Vagina (tissue), 2 donors: ENCODE data around the gene ARHGEF16.

ENCODE experiments used
- CTCF ChIP-seq, 3 experiments: fragments of 450-650 bp in 2 of 3; fragments of 200-600 bp in 1 of 3; sonication (generic) in 1 of 3; IDR thresholded peaks; one replicate each; pipeline ENCODE4 v1.5.1; 2017 to 2019; ENCODE audit warnings: antibody characterized with exemption in 3 of 3, mild to moderate bottlenecking in 2 of 3, moderate library complexity in 2 of 3
- POLR2A ChIP-seq, 2 donors: fragments of 450-650 bp; IDR thresholded peaks; one replicate each; pipeline ENCODE4 v1.6.1; 2017; ENCODE audit warnings: antibody characterized with exemption in 2 of 2, mild to moderate bottlenecking in 2 of 2, moderate library complexity in 2 of 2
- POLR2AphosphoS5 ChIP-seq, 2 donors: sonication (generic); formaldehyde crosslinking; IDR thresholded peaks; one replicate each; pipeline ENCODE4 v1.9.0; 2017; ENCODE audit warnings: antibody characterized with exemption in 2 of 2, mild to moderate bottlenecking in 2 of 2, low read depth in 1 of 2; ENCODE audit not compliant: insufficient read depth in 1 of 2

DNA sequence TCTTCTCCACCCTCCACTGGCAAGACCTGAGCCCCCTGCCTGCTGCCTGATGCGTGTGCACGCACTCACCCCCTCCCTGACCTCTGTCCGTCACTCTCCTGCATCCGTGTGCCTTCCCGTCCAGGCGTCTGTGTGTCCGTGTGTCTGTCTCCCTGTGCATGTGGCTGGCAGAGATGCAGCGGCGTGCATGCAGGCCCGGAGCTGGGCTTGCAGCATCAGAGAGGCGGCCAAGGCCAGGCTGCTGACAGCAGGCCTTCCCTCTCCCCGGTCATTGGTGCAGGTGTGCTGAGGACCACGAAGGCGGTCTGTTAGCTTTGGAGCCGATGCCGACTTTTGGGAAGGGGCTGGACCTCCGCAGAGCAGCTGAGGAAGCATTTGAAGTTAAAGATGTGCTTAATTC is 22.8 kb upstream of the ARHGEF16 start:
- TF ChIP-seq POLR2AphosphoS5 (IDR thresholded peaks at IDR 0.05; ENCODE audit: insufficient read depth in 1 of 2, low read depth in 1 of 2) (no peak), POLR2A (IDR thresholded peaks at IDR 0.05) (no peak), CTCF (IDR thresholded peaks at IDR 0.05) (no peak)
